ENCODE measurements around the gene ATP2A2. TPM values are rescaled to one million over a fixed set of nuclear protein-coding genes. Genes with fewer than 3 reads are reported as not detected.

ATP2A2 gene
- total RNA-seq, 1 experiment from 2014 or later = 262 TPM

DNA sequence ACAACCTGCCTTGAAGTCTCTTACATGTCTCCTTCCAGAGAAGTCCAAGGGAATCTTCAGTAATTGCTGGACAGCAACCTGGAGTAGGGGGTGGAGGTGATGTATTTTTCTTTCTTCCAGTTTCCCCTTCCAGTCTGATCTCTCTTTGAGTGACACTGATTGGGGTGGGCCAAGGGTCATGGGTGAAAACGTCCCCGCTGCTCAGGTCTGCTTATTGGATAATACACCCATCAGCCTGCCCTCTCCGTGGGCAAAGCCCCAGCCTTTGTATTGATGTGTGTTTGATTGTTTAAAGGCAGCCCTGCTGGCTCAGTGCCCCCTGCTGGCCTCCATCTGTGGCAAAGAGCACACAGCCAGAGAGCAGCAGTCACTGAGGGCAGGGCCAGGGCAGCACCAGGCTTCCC is 35.7 kb upstream of the ATP2A2 start:
- TF ChIP-seq, protein P1, sequence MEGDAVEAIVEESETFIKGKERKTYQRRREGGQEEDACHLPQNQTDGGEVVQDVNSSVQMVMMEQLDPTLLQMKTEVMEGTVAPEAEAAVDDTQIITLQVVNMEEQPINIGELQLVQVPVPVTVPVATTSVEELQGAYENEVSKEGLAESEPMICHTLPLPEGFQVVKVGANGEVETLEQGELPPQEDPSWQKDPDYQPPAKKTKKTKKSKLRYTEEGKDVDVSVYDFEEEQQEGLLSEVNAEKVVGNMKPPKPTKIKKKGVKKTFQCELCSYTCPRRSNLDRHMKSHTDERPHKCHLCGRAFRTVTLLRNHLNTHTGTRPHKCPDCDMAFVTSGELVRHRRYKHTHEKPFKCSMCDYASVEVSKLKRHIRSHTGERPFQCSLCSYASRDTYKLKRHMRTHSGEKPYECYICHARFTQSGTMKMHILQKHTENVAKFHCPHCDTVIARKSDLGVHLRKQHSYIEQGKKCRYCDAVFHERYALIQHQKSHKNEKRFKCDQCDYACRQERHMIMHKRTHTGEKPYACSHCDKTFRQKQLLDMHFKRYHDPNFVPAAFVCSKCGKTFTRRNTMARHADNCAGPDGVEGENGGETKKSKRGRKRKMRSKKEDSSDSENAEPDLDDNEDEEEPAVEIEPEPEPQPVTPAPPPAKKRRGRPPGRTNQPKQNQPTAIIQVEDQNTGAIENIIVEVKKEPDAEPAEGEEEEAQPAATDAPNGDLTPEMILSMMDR (IDR thresholded peaks at IDR 0.05; ENCODE audit: insufficient read depth in 1 of 2, low read depth in 1 of 2, low read length in 1 of 2, severe bottlenecking in 1 of 2, unreplicated experiment in 1 of 2) = no peak
- POLR2A ChIA-PET = no interaction called here
- peak overlapping the region; percentile 86 for H3K27ac Mint-ChIP-seq (ENCODE audit: unreplicated experiment)
- H3K36me3 Mint-ChIP-seq (ENCODE audit: insufficient read depth, unreplicated experiment) = no peaks in the 10 kb centered on the region
- H3K4me3 Mint-ChIP-seq (ENCODE audit: unreplicated experiment) = no peak overlapping the region
- no peaks in the 10 kb centered on the region; the same call in 1 of the 2 replicates for H3K36me3 ChIP-seq (ENCODE audit: control insufficient read depth, insufficient read depth, low read length)
- H3K4me1 ChIP-seq = peaks cover 48% of the 10 kb centered on the region
- H3K4me3 ChIP-seq (ENCODE audit: low read depth, low read length) = no peak overlapping the region
- H3K27me3 ChIP-seq (replicated peaks; ENCODE audit: control insufficient read depth, insufficient read depth, low read length) = no peaks in the 10 kb centered on the region
- CTCF ChIA-PET = no interaction called here
- BruUV-seq (replicated peaks) = no TSS peak
- no peak for DNase-seq
- H3K4me1 Mint-ChIP-seq (ENCODE audit: low read depth, unreplicated experiment) = peaks cover 44% of the 10 kb centered on the region
- H3K9me3 ChIP-seq = no peaks in the 10 kb centered on the region
- intact Hi-C loops (cut with micrococcal nuclease; ENCODE audit: unreplicated experiment) = no loop called here
- H3K27me3 Mint-ChIP-seq (ENCODE audit: insufficient read depth, unreplicated experiment) = no peaks in the 10 kb centered on the region
- H3K9me3 Mint-ChIP-seq (ENCODE audit: unreplicated experiment) = no peaks in the 10 kb centered on the region

DNA sequence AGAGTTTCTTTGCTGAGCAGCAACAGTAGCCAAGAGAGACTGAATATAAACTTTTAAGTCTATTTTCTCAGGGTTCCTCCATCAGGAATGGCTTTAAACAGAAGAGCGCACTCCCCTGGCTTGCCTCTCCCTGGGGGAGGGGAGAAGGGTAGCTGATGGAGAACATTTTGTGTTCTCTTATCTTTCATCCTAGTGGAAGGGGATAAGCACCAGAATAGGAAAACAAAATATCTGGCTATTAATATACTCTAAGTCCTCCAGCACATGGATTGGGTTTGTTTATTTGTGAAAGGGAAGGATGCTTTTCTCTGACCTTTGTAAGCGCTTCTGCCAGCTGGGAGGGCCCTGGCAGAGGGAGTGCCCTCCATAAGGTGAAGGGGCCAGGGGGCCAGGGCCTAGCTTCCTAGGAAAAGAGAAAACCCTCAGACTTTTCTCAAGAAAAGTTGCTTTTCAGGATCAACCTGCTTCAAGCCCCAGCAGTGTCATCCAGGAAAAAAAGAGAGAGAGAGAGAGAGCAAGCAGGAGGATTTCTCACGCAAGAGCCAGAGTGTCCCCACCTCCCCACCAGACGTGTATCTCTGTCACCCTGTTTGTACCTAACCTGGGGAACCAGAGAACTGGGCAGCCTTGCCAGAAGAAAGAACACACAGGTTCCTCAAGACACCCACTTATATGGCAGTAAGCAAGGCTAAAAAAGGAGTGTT is 34.3 kb upstream of the ATP2A2 start:
- H3K4me3 Mint-ChIP-seq (ENCODE audit: unreplicated experiment) = peak overlapping the region; percentile 62
- no peaks in the 10 kb centered on the region for H3K27me3 Mint-ChIP-seq (ENCODE audit: insufficient read depth, unreplicated experiment)
- ChIA-PET POLR2A (interaction anchor here (0.7 to 4.4 kb wide), 2 partner anchors 22 to 34 kb away, joined by 3 to 41 read pairs; partner anchors contain the start of gene ATP2A2), CTCF (interaction anchor here (1.5 kb wide), 2 partner anchors 13 to 34 kb away, joined by 4 to 8 read pairs; partner anchors contain the start of gene ATP2A2)
- TF ChIP-seq, protein P1 (IDR thresholded peaks at IDR 0.05; ENCODE audit: insufficient read depth in 1 of 2, low read depth in 1 of 2, low read length in 1 of 2, severe bottlenecking in 1 of 2, unreplicated experiment in 1 of 2) = no peak
- H3K27ac Mint-ChIP-seq (ENCODE audit: unreplicated experiment) = peak overlapping the region; percentile 86
- H3K9me3 Mint-ChIP-seq (ENCODE audit: unreplicated experiment) = no peaks in the 10 kb centered on the region
- intact Hi-C loops (cut with micrococcal nuclease; ENCODE audit: unreplicated experiment) = loop anchor here (1.0 kb wide), 2 partner anchors 13 to 35 kb away; partner anchors contain the start of gene ATP2A2
- H3K9me3 ChIP-seq = no peaks in the 10 kb centered on the region
- peaks cover 53% of the 10 kb centered on the region for H3K4me1 ChIP-seq
- no peaks in the 10 kb centered on the region for H3K27me3 ChIP-seq (replicated peaks; ENCODE audit: control insufficient read depth, insufficient read depth, low read length)
- H3K4me1 Mint-ChIP-seq (ENCODE audit: low read depth, unreplicated experiment) = peaks cover 47% of the 10 kb centered on the region
- no peaks in the 10 kb centered on the region; the same call in 1 of the 2 replicates for H3K36me3 ChIP-seq (ENCODE audit: control insufficient read depth, insufficient read depth, low read length)
- no peaks in the 10 kb centered on the region for H3K36me3 Mint-ChIP-seq (ENCODE audit: insufficient read depth, unreplicated experiment)
- peak; percentile 64 to 70 for DNase-seq
- BruUV-seq (replicated peaks) = TSS peak; percentile 82
- H3K4me3 ChIP-seq (ENCODE audit: low read depth, low read length) = no peak overlapping the region

DNA sequence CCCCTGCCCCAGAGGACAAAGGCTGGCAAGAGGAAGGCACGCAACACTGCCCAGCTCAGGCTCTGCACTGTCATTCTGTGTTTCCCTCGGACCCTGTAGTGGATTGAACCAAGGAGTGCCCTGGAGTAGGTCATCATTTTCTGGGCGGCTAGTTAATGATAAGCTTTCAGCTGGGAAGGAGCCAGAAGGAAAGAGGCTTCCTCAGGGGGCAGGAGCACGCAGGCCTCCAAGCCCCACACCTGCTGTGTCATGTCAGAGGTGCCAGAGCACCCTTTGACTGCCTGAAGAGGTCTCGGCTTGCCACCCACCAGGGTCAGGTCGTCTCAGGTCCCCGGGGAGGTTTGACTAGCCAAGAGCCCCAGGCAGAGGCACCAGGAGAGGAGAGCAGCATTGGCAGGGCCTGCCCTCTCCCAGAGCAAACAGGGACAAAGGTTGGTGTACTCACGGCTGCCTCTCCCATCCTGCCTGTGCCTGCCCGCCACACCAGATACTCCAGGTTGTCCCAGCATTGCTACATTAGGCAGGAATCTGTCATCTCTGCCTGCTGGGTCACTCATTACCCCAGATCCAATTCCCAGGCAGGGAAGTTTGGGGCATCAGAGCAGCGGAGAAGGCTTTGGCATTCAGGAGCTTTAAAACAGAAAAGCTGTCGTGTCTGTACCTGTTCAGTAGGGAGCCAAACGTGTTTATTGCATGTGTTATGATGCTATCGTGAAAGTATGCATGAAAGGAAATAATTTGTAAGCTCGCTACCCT is 33.5 kb upstream of the ATP2A2 start:
- ChIA-PET CTCF (interaction anchor here (1.0 to 1.5 kb wide), 3 partner anchors 14 to 184 kb away, joined by 3 to 8 read pairs (median 4); partner anchors contain the start of gene ATP2A2), POLR2A (interaction anchor here (0.6 to 4.4 kb wide), 4 partner anchors 34 to 1092 kb away, joined by 3 to 41 read pairs (median 4); partner anchors contain the start of genes ATP2A2 and IFT81)
- H3K27me3 Mint-ChIP-seq (ENCODE audit: insufficient read depth, unreplicated experiment) = no peaks in the 10 kb centered on the region
- peaks cover 47% of the 10 kb centered on the region for H3K4me1 Mint-ChIP-seq (ENCODE audit: low read depth, unreplicated experiment)
- H3K36me3 Mint-ChIP-seq (ENCODE audit: insufficient read depth, unreplicated experiment) = no peaks in the 10 kb centered on the region
- no peaks in the 10 kb centered on the region for H3K9me3 Mint-ChIP-seq (ENCODE audit: unreplicated experiment)
- H3K27ac Mint-ChIP-seq (ENCODE audit: unreplicated experiment) = peak overlapping the region; percentile 86
- H3K4me3 Mint-ChIP-seq (ENCODE audit: unreplicated experiment) = peak overlapping the region; percentile 62
- no TSS peak for BruUV-seq (replicated peaks)
- DNase-seq = peak; percentile 90 to 95
- Histone ChIP-seq H3K4me1 (peaks cover 53% of the 10 kb centered on the region), H3K36me3 (ENCODE audit: control insufficient read depth, insufficient read depth, low read length) (no peaks in the 10 kb centered on the region; the same call in 1 of the 2 replicates), H3K27me3 (replicated peaks; ENCODE audit: control insufficient read depth, insufficient read depth, low read length) (no peaks in the 10 kb centered on the region), H3K4me3 (ENCODE audit: low read depth, low read length) (0 out of 2 replicates have a peak overlapping the region, but pooled peaks have one; percentile 8), H3K9me3 (no peaks in the 10 kb centered on the region)
- TF ChIP-seq, protein P1 (IDR thresholded peaks at IDR 0.05; ENCODE audit: insufficient read depth in 1 of 2, low read depth in 1 of 2, low read length in 1 of 2, severe bottlenecking in 1 of 2, unreplicated experiment in 1 of 2) = no peak
- intact Hi-C loops (cut with micrococcal nuclease; ENCODE audit: unreplicated experiment) = loop anchor here (1.0 kb wide), 2 partner anchors 14 to 34 kb away; partner anchors contain the start of gene ATP2A2
